ENCODE data around the gene RFX2.
A peak's percentile ranks its signal among the peaks of the same experiment; 100 is the strongest.

The RFX2 gene

DNA sequence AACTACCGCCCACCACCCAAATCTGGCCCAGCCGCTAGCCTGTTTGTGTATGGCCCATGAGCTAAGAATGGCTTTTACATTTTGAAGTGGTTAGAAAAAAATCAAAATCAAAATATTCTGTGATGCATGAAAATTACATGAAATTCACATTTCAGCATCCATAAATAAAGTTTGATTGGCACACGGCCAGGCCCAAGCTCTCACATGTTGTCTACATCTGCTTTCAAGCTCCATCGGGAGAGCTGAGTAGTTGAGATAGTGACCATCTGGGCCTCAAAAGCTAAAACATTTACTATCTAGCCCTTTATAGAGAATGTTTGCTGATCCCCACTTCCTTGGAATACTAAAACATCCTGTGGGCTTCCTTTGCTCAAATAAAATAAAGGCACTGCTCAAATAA is 14.5 kb downstream of the RFX2 start:
- Histone ChIP-seq H3K36me3 (no peaks in the 10 kb centered on the region), H3K4me1 (ENCODE audit: control insufficient read depth in 1 of 2, insufficient read depth in 1 of 2, low read depth in 1 of 2, low read length in 1 of 2) (peaks cover 14 to 29% of the 10 kb centered on the region in 2 experiments), H3K27me3 (no peaks in the 10 kb centered on the region), H3K27ac (no peak overlapping the region), H3K9me3 (no peaks in the 10 kb centered on the region), H3K4me3 (ENCODE audit: low read depth in 1 of 2, low read length in 1 of 2) (no peak overlapping the region)
- TF ChIP-seq, protein P1, sequence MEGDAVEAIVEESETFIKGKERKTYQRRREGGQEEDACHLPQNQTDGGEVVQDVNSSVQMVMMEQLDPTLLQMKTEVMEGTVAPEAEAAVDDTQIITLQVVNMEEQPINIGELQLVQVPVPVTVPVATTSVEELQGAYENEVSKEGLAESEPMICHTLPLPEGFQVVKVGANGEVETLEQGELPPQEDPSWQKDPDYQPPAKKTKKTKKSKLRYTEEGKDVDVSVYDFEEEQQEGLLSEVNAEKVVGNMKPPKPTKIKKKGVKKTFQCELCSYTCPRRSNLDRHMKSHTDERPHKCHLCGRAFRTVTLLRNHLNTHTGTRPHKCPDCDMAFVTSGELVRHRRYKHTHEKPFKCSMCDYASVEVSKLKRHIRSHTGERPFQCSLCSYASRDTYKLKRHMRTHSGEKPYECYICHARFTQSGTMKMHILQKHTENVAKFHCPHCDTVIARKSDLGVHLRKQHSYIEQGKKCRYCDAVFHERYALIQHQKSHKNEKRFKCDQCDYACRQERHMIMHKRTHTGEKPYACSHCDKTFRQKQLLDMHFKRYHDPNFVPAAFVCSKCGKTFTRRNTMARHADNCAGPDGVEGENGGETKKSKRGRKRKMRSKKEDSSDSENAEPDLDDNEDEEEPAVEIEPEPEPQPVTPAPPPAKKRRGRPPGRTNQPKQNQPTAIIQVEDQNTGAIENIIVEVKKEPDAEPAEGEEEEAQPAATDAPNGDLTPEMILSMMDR (IDR thresholded peaks at IDR 0.05) = no peak

DNA sequence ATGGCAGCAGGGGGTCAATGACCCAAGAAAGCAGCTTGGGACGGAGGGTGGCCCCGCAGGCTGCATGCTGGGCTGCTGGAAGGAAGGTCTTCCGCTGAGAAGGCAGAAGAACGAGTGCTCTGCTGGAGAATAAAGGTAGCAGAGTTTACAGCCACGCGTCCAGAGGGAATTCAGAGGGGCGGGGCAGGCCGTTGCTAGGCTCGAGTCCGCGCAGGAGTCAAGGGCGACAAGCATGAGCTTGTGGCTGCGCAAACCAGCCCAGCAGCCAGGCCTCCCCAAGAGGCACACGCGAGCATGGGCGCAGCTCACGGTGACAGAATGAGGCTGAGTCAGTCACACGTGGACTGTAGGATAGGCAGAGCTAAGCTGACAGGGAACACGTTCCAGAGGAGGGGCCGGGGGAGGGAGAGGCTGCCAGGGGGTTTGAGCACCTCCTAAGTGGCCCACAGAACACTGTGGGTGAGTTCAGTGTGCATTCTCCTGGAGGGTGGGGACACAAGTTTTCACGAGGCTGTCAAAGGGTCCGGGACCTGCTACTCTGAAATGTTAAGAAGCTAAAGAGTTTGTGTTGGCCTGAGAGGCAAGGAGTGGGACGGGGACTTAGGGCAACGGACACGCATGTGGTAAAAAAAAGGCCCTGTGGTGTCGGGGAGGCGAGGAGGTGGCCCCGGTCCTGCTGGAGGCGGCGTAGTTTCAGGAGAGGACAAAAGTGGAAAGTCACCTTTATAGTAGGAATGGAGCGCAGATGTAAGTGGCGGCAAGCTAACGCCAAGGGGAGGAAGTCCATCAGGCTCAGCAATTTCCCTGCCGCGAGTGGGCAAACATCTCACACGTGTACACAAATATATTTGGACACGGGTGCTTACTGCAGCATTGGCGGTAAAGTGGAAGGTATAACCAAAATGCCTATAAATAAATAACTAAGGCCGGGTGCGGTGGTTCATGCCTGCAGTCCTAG is 17.7 kb downstream of the RFX2 start:
- Histone ChIP-seq H3K36me3 (no peaks in the 10 kb centered on the region), H3K4me1 (ENCODE audit: control insufficient read depth in 1 of 2, insufficient read depth in 1 of 2, low read depth in 1 of 2, low read length in 1 of 2) (peaks cover 3 to 16% of the 10 kb centered on the region in 2 experiments), H3K27ac (no peak overlapping the region), H3K27me3 (no peaks in the 10 kb centered on the region), H3K4me3 (ENCODE audit: low read depth in 1 of 2, low read length in 1 of 2) (no peak overlapping the region), H3K9me3 (no peaks in the 10 kb centered on the region)
- TF ChIP-seq, protein P1 (IDR thresholded peaks at IDR 0.05) = no peak

DNA sequence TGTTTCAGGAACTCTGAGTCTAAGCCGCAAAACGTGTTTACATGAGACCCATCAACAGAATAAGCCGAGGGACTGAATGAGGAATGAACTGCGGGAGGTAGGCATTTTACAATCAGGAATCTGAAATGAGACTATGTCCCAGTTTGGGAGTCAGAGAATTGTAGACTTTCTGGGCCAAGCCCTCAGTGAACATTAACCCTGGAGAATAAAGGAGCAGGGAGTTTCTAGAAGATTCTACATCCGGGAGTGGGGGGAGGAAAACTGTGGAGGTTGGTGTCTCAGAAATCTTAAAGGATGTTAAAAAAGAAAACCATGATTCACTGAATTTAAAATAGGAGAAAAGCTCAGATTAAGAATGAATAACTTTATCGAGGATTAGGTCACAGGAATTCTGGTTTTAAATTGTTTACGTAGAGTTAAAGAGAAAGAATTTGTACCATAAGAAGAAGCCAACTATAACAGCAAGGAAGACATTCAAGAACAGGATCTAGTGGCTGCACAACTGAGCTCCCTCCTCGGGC is 18.5 kb downstream of the RFX2 start:
- H3K36me3 ChIP-seq = no peaks in the 10 kb centered on the region
- H3K27ac ChIP-seq = peak overlapping the region; percentile 35
- no peaks in the 10 kb centered on the region for H3K27me3 ChIP-seq
- TF ChIP-seq, protein P1 (IDR thresholded peaks at IDR 0.05) = no peak
- H3K9me3 ChIP-seq = no peaks in the 10 kb centered on the region
- peaks cover 7 to 24% of the 10 kb centered on the region in 2 experiments for H3K4me1 ChIP-seq (ENCODE audit: control insufficient read depth in 1 of 2, insufficient read depth in 1 of 2, low read depth in 1 of 2, low read length in 1 of 2)
- H3K4me3 ChIP-seq (ENCODE audit: low read depth in 1 of 2, low read length in 1 of 2) = no peak overlapping the region

DNA sequence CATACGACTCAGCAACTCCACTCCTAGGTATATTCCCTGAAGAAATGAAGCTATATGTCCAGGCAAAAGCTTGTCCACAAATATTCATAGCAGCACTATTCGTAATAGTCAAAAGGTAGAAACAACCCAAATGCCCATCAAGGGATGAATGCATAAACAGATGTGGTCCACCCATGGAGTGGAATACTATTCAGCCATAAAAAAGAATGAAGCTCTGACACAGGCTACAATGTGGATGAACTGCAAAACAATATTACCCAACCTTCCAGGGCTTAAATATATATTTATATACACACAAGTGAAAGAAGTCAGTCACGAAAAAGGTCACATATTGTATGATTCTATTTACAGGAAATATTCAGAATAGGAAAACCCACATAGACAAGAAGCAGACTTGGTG is 19.7 kb downstream of the RFX2 start:
- Histone ChIP-seq H3K36me3 (no peaks in the 10 kb centered on the region), H3K27ac (no peak overlapping the region), H3K4me1 (ENCODE audit: control insufficient read depth in 1 of 2, insufficient read depth in 1 of 2, low read depth in 1 of 2, low read length in 1 of 2) (peaks cover 7 to 24% of the 10 kb centered on the region in 2 experiments), H3K27me3 (no peaks in the 10 kb centered on the region), H3K9me3 (no peaks in the 10 kb centered on the region), H3K4me3 (ENCODE audit: low read depth in 1 of 2, low read length in 1 of 2) (no peak overlapping the region)
- TF ChIP-seq, protein P1 (IDR thresholded peaks at IDR 0.05) = no peak

DNA sequence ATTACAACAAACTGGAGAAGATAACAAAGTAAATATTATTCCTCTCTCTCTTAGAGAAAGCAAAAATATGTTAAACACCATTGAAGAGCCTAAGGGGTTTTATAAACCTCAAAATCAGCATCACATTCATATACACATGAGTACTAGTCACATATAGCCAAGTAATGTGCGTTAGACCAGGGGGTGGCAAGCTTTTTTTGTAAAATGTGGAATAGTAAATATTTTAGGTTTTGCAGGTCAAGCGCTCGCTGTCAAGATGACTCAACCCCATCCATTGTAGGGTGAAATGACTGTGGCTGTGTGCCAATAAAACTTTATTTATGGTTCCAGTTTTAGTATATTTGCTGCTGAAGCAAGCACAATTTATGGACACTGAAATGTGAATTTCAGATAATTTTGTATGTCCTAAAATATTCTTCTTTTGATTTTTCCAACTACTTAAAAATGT is 21.7 kb downstream of the RFX2 start:
- H3K4me1 ChIP-seq (ENCODE audit: control insufficient read depth in 1 of 2, insufficient read depth in 1 of 2, low read depth in 1 of 2, low read length in 1 of 2) = peaks cover 7 to 24% of the 10 kb centered on the region in 2 experiments
- no peak overlapping the region for H3K27ac ChIP-seq
- H3K36me3 ChIP-seq = no peaks in the 10 kb centered on the region

More for the DNA sequence above, 21.7 kb downstream of the RFX2 start:
- Histone ChIP-seq H3K4me3 (ENCODE audit: low read depth in 1 of 2, low read length in 1 of 2) (no peak overlapping the region), H3K9me3 (no peaks in the 10 kb centered on the region), H3K27me3 (no peaks in the 10 kb centered on the region)
- TF ChIP-seq, protein P1 (IDR thresholded peaks at IDR 0.05) = no peak
